ENCODE results near the gene RNF40. TPM values are rescaled to one million over a fixed set of nuclear protein-coding genes. Genes with fewer than 3 reads are reported as not detected.
A peak's percentile ranks its signal among the peaks of the same experiment; 100 is the strongest.

The RNF40 gene
- total RNA-seq, 1 donor from 2014 or later, result 48.4 TPM

DNA sequence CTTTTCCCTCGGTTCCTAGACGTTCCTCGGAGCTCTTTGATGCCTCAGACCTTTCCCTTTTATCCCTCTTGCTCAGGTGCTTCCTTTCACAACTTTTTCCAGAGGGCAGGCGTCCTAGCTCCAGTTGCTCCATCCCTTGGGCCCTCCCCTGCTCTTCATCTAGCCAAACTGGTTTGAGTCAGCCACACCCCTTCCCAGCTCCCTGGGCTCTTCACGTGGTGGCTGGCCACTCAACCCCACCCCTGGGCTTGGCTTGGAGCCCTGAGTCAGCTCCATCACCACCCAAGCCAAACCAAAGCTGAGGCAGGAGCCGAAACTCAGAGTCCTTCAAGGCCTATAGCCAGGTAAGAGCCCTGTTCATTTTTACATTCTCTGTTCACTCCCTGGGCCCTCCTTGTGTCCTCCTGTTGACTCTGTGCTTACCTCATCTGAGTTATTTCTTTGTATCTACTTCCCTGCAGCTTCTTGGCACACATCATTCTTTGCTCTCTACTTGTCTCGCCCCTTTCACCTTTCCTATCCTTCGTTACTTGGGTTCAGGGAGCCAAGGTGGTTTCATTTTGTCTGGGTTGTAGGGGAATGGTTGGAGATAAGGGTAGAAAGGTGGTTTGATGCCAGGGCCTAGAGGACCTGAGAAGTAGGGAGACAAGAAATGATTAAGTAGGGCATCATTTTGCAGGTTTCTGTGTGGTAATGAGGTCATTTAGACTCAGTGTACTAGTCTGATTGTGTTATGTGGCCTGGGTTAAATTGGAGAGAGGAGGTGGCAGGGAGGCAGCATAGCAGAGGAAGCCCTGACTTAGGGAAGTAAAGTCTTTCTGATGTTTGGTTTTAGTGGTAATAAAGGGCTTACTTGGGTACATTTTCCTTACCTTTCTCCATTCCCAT lies 21.5 kb upstream of the RNF40 start:
- no peak for DNase-seq

GRCh38 chr16:30741461-30741914 lies 20.6 kb upstream of the RNF40 start:
- DNase-seq, result no peak

GRCh38 chr16:30743716-30744115 lies 18.4 kb upstream of the RNF40 start:
- no peak for DNase-seq

- DNase-seq, result no peak
Measured at GRCh38 chr16:30744183-30744582, 17.9 kb upstream of the RNF40 start.

GRCh38 chr16:30745082-30745481 lies 17.0 kb upstream of the RNF40 start:
- DNase-seq, result no peak

GRCh38 chr16:30746638-30747175 lies 15.4 kb upstream of the RNF40 start:
- no peak for DNase-seq

- no peak for DNase-seq
Measured at GRCh38 chr16:30747331-30747730, 14.8 kb upstream of the RNF40 start.

DNA sequence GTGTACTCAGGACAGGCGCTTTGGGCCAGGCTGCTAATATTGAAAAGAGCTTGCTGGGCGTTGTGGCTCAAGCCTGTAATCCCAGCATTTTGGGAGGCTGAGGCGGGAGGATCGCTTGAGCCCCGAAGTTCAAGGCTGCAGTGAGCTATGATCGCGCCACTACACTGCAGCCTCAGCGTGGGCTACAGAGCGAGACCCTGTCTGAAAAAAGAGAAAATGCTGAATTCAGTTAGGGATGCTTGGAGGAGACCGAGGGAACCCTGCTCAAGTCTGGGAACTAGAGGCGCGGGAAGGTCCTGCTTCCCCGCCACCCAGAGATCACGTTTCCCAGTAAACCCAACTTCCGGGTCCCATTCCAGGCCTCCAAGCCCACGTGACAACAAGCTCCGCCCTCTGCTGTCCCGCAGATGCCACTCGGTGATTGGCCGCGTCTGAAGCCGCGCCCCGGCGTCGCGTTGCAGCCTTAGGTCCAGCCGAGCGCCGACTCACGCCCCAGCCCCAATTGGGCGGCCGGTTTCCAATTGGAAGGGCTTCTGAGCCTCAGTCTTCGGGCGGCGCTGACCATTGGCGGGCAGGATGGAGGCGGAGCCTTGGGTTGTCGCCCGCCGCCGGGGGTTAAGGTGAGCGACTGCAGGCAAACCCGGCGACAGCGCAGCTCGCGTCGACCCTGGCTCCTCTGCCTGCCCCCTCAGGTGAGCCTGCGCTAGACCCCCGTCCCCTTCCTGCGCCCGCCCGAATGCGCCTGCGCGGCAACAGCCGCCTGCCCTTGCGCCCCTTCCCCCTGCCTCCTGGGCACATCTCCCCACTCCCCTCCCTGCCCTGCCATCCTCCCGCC lies 14.1 kb upstream of the RNF40 start, which contains the start of gene PHKG2:
Gene PHKG2, plus strand, starts transcription at position 627 of the 835 bp plus-strand sequence. CDS start 396 bp downstream, outside the sequence.
- peak; percentile 97 for DNase-seq

GRCh38 chr16:30748634-30749445 lies 13.3 kb upstream of the RNF40 start:
- DNase-seq, result no peak

- DNase-seq, result no peak
Measured at GRCh38 chr16:30750201-30750600, 11.9 kb upstream of the RNF40 start.

DNA sequence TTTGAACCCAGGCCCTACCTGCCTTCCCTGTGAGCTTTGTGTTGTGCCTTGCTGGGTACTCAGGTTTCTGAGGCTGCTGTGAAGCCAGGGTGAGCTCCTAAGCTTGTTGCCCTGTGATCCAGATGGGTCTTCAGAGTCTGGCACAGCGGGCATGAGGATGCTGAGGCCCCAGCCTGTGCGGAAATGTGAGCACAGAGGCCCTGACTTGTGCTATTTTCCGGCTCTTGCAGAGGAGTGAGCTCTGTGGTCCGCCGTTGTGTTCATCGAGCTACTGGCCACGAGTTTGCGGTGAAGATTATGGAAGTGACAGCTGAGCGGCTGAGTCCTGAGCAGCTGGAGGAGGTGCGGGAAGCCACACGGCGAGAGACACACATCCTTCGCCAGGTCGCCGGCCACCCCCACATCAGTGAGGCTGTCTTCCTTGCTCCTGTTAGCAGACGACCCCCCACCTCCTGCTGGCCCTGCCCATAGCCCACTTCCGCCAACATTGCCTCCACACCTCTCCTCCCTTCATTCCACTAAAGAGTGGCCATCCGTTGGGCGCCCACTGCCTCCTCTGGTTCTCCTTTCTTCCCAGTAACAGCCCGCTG lies 11.2 kb upstream of the RNF40 start:
- DNase-seq, result no peak

DNA sequence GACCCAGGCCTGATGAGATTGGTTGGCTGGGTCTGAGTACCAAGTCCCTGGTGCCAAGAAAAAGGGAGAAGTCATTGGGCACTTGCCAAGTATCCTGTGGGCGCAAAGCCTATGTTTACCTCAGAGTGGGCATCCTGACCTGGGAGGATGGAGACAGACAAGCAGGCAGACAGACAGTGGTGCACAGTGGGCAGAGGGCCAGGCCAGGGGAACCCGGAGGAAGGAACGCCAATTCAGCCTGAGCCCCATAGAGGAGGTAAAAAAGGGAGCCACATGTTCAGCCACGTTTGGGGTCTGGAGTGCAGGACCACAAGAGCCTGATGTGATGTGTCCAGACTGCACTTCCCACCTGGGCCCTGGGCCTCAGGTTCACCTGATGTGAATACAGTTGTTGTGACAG lies 8.5 kb upstream of the RNF40 start:
- DNase-seq, result no peak

DNA sequence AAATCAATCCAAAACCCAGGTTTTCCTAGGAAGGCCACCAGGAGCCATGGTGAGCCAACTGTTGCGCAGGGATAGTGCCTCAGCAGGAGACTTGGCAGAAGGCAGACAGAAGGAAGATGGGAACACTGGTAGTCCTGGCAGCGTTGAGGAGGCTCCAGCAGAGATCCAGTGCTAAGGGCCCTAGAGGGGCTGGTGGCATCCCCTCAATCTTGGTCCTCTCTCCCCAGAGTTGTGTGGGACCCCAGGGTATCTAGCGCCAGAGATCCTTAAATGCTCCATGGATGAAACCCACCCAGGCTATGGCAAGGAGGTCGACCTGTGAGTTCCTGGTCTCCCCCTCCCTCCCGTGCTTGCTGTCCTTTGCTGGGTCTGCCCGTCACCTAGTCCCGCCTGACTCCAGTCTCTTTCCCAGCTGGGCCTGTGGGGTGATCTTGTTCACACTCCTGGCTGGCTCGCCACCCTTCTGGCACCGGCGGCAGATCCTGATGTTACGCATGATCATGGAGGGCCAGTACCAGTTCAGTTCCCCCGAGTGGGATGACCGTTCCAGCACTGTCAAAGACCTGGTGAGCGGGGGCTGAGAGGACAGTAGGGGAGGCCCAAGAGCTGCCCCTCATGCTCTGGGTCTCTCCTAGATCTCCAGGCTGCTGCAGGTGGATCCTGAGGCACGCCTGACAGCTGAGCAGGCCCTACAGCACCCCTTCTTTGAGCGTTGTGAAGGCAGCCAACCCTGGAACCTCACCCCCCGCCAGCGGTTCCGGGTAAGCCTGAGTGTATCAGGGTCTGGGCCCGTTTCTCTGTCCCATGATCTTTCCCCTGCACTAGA lies 6.0 kb upstream of the RNF40 start:
- DNase-seq, result no peak

DNA sequence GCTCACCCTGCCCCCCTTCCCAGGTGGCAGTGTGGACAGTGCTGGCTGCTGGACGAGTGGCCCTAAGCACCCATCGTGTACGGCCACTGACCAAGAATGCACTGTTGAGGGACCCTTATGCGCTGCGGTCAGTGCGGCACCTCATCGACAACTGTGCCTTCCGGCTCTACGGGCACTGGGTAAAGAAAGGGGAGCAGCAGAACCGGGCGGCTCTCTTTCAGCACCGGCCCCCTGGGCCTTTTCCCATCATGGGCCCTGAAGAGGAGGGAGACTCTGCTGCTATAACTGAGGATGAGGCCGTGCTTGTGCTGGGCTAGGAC lies 5.4 kb upstream of the RNF40 start:
- DNase-seq, result no peak

DNA sequence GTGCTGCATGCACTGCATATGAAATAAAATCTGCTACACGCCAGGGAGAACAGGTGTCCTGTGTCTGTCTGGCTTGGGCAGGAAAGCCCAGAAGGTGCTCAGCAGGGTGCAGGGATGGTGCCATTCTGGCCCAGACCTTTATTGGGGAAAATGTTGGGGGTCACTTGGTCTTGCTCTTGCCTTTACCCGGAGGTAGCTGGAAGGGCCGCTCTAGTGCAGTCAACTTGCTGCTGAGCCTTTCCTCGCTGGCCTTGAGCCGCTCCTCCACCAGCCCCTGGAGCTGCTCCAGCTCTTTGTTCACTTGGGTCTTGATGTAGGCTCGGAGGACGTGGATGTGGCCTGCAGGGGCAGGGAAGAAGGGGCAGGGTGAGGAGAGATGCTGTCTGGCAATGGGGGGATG lies 4.8 kb upstream of the RNF40 start:
- no peak for DNase-seq

DNA sequence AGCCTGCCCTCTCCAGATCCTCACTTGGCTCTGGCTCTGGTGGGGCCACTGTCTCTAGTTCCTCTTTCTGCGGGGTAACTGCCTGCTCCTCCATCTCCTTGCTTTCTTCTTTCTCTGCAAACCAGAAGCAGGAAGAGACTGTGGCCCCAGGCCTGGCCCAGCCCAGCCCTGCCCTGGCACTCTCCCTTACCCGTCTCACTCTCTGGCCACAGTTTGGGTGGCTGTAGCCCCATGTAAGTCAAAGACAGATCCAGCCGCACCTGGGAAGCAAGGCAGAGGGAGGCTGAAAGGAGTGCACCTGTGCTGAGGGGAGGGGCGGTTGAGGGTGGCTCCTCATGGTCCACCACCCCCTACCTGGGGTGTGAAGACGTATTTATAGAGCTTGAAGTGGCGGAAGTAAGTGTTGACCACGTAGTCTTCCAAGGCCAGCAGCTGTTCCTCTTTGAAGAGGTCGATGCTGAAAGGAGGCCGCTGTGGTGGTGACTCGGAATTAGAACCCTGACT lies 3.1 kb upstream of the RNF40 start:
- no peak for DNase-seq

GRCh38 chr16:30760001-30760559 lies 2.0 kb upstream of the RNF40 start:
- no peak for DNase-seq

DNA sequence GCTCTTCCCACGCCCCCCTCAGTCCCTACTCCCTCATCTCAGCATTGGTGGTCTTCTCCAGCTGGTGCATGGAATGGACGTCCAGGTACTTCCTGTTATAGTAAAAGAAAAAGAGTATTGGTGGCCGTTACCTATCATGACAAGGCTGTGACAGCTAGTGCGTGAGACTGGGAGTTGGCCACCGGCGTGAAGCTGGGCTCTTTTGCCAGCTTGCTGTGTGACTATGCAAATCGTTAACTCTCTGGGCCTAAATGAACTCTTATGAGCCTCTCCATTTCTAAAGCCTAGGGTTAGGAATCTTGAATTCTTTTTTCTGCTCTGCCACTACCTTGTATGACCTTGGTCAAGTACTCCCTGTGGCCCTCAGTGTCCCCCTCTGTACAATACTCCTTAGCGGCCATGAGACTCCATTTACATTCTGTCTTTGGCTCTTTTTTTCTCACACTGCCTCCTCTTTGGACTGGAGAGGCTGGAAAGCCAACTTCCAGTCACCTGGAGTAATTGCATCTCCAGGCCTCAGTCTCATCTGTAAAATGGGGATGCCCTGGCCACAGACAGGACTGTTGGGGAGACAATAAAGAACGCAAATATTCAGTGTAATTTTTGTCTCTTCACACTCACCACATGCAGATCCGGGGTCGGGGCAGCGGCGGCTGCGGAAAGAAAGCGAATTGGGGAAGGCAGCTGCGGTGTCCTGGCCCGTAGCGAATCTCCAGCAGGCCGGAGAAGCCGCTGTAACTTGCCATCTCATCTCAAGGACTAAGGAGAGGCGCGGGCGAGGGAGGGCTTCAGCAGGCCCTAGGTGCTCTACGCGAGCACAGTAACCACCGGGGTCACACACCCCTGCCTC lies 1.3 kb upstream of the RNF40 start:
- no peak for DNase-seq

DNA sequence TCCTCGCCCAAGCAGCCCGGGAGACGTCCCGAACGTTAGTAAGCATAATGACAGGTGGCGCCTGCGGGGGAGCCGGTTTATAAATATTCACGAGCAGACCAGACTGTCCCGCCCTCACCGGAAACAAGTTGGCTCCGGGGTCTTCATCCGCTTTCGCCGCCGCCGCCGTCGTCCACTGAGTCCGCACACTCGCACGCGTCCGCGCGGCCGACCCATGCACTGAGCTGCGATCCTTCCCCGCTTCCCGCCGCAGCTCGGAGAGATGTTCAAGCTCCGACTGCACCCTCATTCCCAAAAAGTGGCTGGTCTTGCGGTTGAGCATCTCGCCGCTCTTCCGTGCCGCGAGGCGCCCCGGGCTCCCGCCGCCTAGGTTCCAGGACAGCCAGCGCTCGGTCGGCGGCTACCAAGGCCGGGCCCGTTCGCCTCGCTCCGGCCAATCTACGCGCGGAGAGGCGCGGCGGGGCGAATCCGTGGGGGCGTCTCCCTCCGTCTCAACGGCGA lies 645 bp upstream of the RNF40 start:
- no peak for DNase-seq

Data from skin of body (tissue), 2 donors.